ENCODE data around the gene NCF2.

The NCF2 gene

GRCh38 chr1:183569141-183569540 lies 21.1 kb downstream of the NCF2 start:
- TF ChIP-seq, protein P1, sequence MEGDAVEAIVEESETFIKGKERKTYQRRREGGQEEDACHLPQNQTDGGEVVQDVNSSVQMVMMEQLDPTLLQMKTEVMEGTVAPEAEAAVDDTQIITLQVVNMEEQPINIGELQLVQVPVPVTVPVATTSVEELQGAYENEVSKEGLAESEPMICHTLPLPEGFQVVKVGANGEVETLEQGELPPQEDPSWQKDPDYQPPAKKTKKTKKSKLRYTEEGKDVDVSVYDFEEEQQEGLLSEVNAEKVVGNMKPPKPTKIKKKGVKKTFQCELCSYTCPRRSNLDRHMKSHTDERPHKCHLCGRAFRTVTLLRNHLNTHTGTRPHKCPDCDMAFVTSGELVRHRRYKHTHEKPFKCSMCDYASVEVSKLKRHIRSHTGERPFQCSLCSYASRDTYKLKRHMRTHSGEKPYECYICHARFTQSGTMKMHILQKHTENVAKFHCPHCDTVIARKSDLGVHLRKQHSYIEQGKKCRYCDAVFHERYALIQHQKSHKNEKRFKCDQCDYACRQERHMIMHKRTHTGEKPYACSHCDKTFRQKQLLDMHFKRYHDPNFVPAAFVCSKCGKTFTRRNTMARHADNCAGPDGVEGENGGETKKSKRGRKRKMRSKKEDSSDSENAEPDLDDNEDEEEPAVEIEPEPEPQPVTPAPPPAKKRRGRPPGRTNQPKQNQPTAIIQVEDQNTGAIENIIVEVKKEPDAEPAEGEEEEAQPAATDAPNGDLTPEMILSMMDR (IDR thresholded peaks at IDR 0.05; ENCODE audit: insufficient read depth, low read length, poor library complexity, severe bottlenecking): no peak
- TF ChIP-seq EZH2phosphoT487 (conservative IDR thresholded peaks at IDR 0.05; ENCODE audit: low read length): no peak

GRCh38 chr1:183568176-183569021 lies 21.9 kb downstream of the NCF2 start:
- no peak overlapping the region for H3K27ac ChIP-seq (ENCODE audit: low read depth, low read length)
- no peaks in the 10 kb centered on the region for H3K9me3 ChIP-seq (ENCODE audit: insufficient read depth, low read length)
- no peaks in the 10 kb centered on the region for H3K79me2 ChIP-seq (ENCODE audit: insufficient read depth, low read length)
- no peak overlapping the region for H3K4me3 ChIP-seq (ENCODE audit: insufficient read depth, low read length, poor library complexity, severe bottlenecking)
- H3K36me3 ChIP-seq (ENCODE audit: low read length): no peaks in the 10 kb centered on the region
- H3F3A ChIP-seq (ENCODE audit: insufficient read depth): no peaks in the 10 kb centered on the region
- no peaks in the 10 kb centered on the region for H3K9me2 ChIP-seq (replicated peaks; ENCODE audit: insufficient read depth, low read length)
- H4K20me1 ChIP-seq (ENCODE audit: low read depth, low read length): no peaks in the 10 kb centered on the region
- H3K4me2 ChIP-seq (ENCODE audit: low read depth, low read length, poor library complexity, severe bottlenecking): no peak overlapping the region
- TF ChIP-seq EZH2phosphoT487 (conservative IDR thresholded peaks at IDR 0.05; ENCODE audit: low read length): no peak
- TF ChIP-seq, protein P1 (IDR thresholded peaks at IDR 0.05; ENCODE audit: insufficient read depth, low read length, poor library complexity, severe bottlenecking): no peak
- H2AFZ ChIP-seq (ENCODE audit: low read depth, low read length, severe bottlenecking): no peak overlapping the region
- no peak overlapping the region for H3K9ac ChIP-seq (ENCODE audit: low read length)
- no peaks in the 10 kb centered on the region for H3K27me3 ChIP-seq (ENCODE audit: low read length)

More at GRCh38 chr1:183569141-183569540, 21.1 kb downstream of the NCF2 start:
- H3K79me2 ChIP-seq (ENCODE audit: insufficient read depth, low read length): no peaks in the 10 kb centered on the region
- H4K20me1 ChIP-seq (ENCODE audit: low read depth, low read length): no peaks in the 10 kb centered on the region
- no peaks in the 10 kb centered on the region for H3F3A ChIP-seq (ENCODE audit: insufficient read depth)
- H3K9me2 ChIP-seq (replicated peaks; ENCODE audit: insufficient read depth, low read length): no peaks in the 10 kb centered on the region
- no peaks in the 10 kb centered on the region for H3K27me3 ChIP-seq (ENCODE audit: low read length)
- H2AFZ ChIP-seq (ENCODE audit: low read depth, low read length, severe bottlenecking): no peak overlapping the region
- H3K4me3 ChIP-seq (ENCODE audit: insufficient read depth, low read length, poor library complexity, severe bottlenecking): no peak overlapping the region
- H3K4me2 ChIP-seq (ENCODE audit: low read depth, low read length, poor library complexity, severe bottlenecking): no peak overlapping the region
- H3K27ac ChIP-seq (ENCODE audit: low read depth, low read length): no peak overlapping the region
- no peaks in the 10 kb centered on the region for H3K9me3 ChIP-seq (ENCODE audit: insufficient read depth, low read length)
- H3K9ac ChIP-seq (ENCODE audit: low read length): no peak overlapping the region
- H3K36me3 ChIP-seq (ENCODE audit: low read length): no peaks in the 10 kb centered on the region

GRCh38 chr1:183567584-183567983 lies 22.7 kb downstream of the NCF2 start:
- H3K9me2 ChIP-seq (replicated peaks; ENCODE audit: insufficient read depth, low read length): no peaks in the 10 kb centered on the region
- no peaks in the 10 kb centered on the region for H3F3A ChIP-seq (ENCODE audit: insufficient read depth)
- H3K27ac ChIP-seq (ENCODE audit: low read depth, low read length): no peak overlapping the region
- TF ChIP-seq, protein P1 (IDR thresholded peaks at IDR 0.05; ENCODE audit: insufficient read depth, low read length, poor library complexity, severe bottlenecking): no peak
- no peak for TF ChIP-seq EZH2phosphoT487 (conservative IDR thresholded peaks at IDR 0.05; ENCODE audit: low read length)
- H4K20me1 ChIP-seq (ENCODE audit: low read depth, low read length): no peaks in the 10 kb centered on the region
- H3K9me3 ChIP-seq (ENCODE audit: insufficient read depth, low read length): no peaks in the 10 kb centered on the region
- no peaks in the 10 kb centered on the region for H3K79me2 ChIP-seq (ENCODE audit: insufficient read depth, low read length)
- no peak overlapping the region for H3K4me2 ChIP-seq (ENCODE audit: low read depth, low read length, poor library complexity, severe bottlenecking)
- H3K9ac ChIP-seq (ENCODE audit: low read length): no peak overlapping the region
- no peaks in the 10 kb centered on the region for H3K36me3 ChIP-seq (ENCODE audit: low read length)
- H2AFZ ChIP-seq (ENCODE audit: low read depth, low read length, severe bottlenecking): no peak overlapping the region
- no peaks in the 10 kb centered on the region for H3K27me3 ChIP-seq (ENCODE audit: low read length)
- no peak overlapping the region for H3K4me3 ChIP-seq (ENCODE audit: insufficient read depth, low read length, poor library complexity, severe bottlenecking)

Data from SU-DHL-6 (cell line).